Panc1 (cell line): ENCODE measurements around the gene ZC2HC1B.

ENCODE experiments used
- CTCF ChIP-seq: fragments of 450-650 bp; IDR thresholded peaks from 2 replicates; pipeline ENCODE4 v1.5.1; 2017; ENCODE audit warnings: mild to moderate bottlenecking
- POLR2AphosphoS5 ChIP-seq: IDR thresholded peaks from 2 replicates; pipeline ENCODE4 v1.6.1; 2012; ENCODE audit warnings: mild to moderate bottlenecking, low read depth, low read length, moderate library complexity
- REST ChIP-seq, 2 experiments: IDR thresholded peaks; 2 replicates each; pipeline ENCODE4 v1.6.1; 2011 to 2012; ENCODE audit warnings: low read depth in 2 of 2, control low read depth in 1 of 2, low read length in 1 of 2, mild to moderate bottlenecking in 1 of 2, moderate library complexity in 1 of 2; ENCODE audit not compliant: insufficient read depth in 1 of 2
- SIN3A ChIP-seq: IDR thresholded peaks from 2 replicates; pipeline ENCODE4 v1.6.1; 2012; ENCODE audit warnings: low read depth, mild to moderate bottlenecking, low read length, moderate library complexity, borderline replicate concordance; ENCODE audit not compliant: insufficient read depth

DNA sequence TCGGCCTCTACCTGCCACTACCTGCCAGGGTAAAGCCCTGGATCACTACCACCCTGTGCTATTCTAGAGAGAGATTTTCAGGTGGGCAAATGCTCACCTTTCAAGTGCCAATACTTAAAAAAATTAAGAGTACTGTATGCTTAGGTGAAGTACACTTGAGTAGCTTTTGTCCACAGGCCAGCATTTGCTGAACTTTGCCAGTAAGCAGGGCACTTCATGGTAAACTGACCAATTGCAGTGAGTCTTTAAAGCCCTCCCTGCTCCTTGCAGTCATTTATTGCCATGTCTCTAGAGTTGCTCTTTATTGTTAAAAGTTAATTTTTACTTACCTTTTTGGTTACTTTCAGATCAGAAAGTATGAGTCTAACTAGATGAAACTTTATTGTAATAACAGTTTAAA, 85.3 kb downstream of the ZC2HC1B start:
- TF ChIP-seq CTCF (no peak), POLR2AphosphoS5 (no peak), REST (IDR thresholded peaks at IDR 0.05; ENCODE audit: insufficient read depth in 1 of 2, low read depth in 2 of 2, low read length in 1 of 2) (no peak), SIN3A (no peak)
